ENCODE data around the gene CD164L2.

DNA sequence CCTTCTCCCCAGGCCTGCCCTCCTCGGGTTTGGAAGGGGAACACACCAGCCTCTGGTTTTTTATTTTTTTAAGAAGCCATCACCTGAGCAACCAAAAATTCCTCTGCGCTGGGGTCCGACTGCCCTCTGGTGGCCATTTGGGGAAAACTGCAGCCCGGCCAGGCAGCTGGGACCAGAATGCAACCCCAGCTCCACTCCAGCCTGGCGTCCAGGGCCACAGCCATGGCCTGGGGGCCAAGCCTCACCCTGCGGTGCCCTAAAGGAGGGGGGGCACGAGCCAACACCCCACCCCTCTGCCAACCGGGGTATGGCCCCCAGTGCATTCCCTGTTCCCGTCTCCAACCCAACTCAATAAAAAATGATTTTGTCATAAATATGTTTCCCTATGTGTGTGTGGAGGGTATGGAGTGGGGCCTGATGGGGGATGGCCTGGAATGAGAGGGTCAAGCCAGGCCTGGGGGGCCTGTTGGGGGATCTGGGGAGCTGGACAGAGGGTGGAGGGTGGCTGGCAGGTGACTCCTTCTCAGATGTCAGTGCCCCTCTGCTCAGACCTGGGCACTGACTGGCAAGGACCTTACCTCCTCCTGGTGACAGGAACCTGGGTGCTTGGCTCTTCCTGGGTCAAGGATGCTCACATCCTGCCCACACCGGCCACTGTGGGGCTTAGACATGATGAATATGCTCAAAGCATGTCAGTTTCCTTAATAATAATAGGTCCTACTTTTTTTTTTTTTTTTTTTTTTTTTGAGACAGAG, 12.5 kb upstream of the CD164L2 start:
- TF ChIP-seq, protein P1, sequence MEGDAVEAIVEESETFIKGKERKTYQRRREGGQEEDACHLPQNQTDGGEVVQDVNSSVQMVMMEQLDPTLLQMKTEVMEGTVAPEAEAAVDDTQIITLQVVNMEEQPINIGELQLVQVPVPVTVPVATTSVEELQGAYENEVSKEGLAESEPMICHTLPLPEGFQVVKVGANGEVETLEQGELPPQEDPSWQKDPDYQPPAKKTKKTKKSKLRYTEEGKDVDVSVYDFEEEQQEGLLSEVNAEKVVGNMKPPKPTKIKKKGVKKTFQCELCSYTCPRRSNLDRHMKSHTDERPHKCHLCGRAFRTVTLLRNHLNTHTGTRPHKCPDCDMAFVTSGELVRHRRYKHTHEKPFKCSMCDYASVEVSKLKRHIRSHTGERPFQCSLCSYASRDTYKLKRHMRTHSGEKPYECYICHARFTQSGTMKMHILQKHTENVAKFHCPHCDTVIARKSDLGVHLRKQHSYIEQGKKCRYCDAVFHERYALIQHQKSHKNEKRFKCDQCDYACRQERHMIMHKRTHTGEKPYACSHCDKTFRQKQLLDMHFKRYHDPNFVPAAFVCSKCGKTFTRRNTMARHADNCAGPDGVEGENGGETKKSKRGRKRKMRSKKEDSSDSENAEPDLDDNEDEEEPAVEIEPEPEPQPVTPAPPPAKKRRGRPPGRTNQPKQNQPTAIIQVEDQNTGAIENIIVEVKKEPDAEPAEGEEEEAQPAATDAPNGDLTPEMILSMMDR (IDR thresholded peaks at IDR 0.05 in 4 of 5, conservative IDR thresholded peaks at IDR 0.05 in 1 of 5) = peak; percentile 91 to 96 (median 94)
- TF ChIP-seq POLR2A (IDR thresholded peaks at IDR 0.05) = no peak

Measured in gastrocnemius medialis (tissue), 4 donors.